Measurements from ENCODE around the gene RNF26.

DNA sequence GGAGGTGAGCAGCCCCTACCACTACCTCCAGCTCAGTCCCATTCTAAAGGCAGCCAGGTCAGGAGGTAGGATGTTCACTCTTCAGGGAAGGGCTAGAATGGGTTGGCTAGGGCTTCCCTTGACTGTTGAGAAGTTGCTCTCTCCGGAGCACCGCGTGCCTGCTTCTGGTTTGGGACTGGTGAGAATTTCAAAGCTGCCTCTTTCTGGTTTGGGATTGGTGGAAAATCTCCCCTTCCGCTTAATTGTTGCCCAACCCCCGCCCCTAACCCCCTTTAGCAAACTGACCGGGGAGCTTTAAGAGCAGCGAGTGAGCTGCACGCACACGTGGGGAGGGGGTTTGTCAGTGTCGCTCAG is 46.5 kb downstream of the RNF26 start:
- no peak for TF ChIP-seq EZH2 (IDR thresholded peaks at IDR 0.05; ENCODE audit: low read depth)
- no peak for TF ChIP-seq CTCF (conservative IDR thresholded peaks at IDR 0.05)

Data from PC-9 (cell line).